Neural progenitor cell (in vitro differentiated cells): ENCODE measurements around the gene HOGA1. TPM values are rescaled to one million over a fixed set of nuclear protein-coding genes. Genes with fewer than 3 reads are reported as not detected.

Experiments used
- DNase-seq: peaks from one replicate; pipeline ENCODE4 v3.0.0-alpha.2; 2016; ENCODE audit warnings: low spot score
- H2AFZ ChIP-seq: fragments of 200-600 bp; sonication (generic); replicated peaks from 2 replicates; pipeline ENCODE4 v1.6.1; 2016; ENCODE audit warnings: antibody characterized with exemption
- H3F3A ChIP-seq: fragments of 200-600 bp; sonication (generic); 2 replicates; pipeline ENCODE4 v1.6.1; 2016; ENCODE audit warnings: antibody characterized with exemption, low read depth
- H3K27ac ChIP-seq: fragments of 200-600 bp; sonication (generic); 2 replicates; pipeline ENCODE4 v1.5.1; 2016; ENCODE audit warnings: mild to moderate bottlenecking
- H3K27me3 ChIP-seq: fragments of 200-600 bp; sonication (generic); 2 replicates; pipeline ENCODE4 v1.6.1; 2016; ENCODE audit warnings: mild to moderate bottlenecking, moderate library complexity
- H3K36me3 ChIP-seq: fragments of 200-600 bp; sonication (generic); 2 replicates; pipeline ENCODE4 v1.5.1; 2016
- H3K4me1 ChIP-seq: fragments of 200-600 bp; sonication (generic); 2 replicates; pipeline ENCODE4 v1.6.1; 2016; ENCODE audit warnings: mixed run types
- H3K4me2 ChIP-seq: fragments of 200-600 bp; sonication (generic); 2 replicates; pipeline ENCODE4 v1.6.1; 2016
- H3K4me3 ChIP-seq: fragments of 200-600 bp; sonication (generic); 2 replicates; pipeline ENCODE4 v1.5.1; 2016
- H3K79me2 ChIP-seq: fragments of 200-600 bp; sonication (generic); 2 replicates; pipeline ENCODE4 v1.6.1; 2016; ENCODE audit warnings: low read depth
- H3K9ac ChIP-seq: fragments of 200-600 bp; sonication (generic); 2 replicates; pipeline ENCODE4 v1.6.1; 2016
- H3K9me3 ChIP-seq: fragments of 200-600 bp; sonication (generic); 2 replicates; pipeline ENCODE4 v1.5.1; 2016; ENCODE audit warnings: low read depth
- H4K20me1 ChIP-seq: fragments of 200-600 bp; sonication (generic); 2 replicates; pipeline ENCODE4 v1.6.1; 2016; ENCODE audit warnings: low read depth
- H3K27ac Mint-ChIP-seq: 3 replicates; pipeline ENCODE4 v1.8.0; 2021; ENCODE audit warnings: mixed read lengths
- H3K27me3 Mint-ChIP-seq: 2 replicates; pipeline ENCODE4 v1.8.0; 2022; ENCODE audit warnings: low read depth, mild to moderate bottlenecking, inconsistent platforms, moderate library complexity, mixed read lengths; ENCODE audit not compliant: insufficient read depth
- H3K36me3 Mint-ChIP-seq: 3 replicates; pipeline ENCODE4 v1.8.0; 2021; ENCODE audit warnings: mixed read lengths
- H3K4me1 Mint-ChIP-seq: 3 replicates; pipeline ENCODE4 v1.8.0; 2021; ENCODE audit warnings: mixed read lengths
- H3K4me3 Mint-ChIP-seq: 3 replicates; pipeline ENCODE4 v1.8.0; 2021; ENCODE audit warnings: mild to moderate bottlenecking, moderate library complexity, mixed read lengths
- H3K9me3 Mint-ChIP-seq: 3 replicates; pipeline ENCODE4 v1.8.0; 2020; ENCODE audit warnings: mixed read lengths
- EZH2 ChIP-seq: fragments of 200-600 bp; sonication (generic); IDR thresholded peaks from 2 replicates; pipeline ENCODE4 v1.6.1; 2017; ENCODE audit warnings: antibody characterized with exemption, mild to moderate bottlenecking, moderate library complexity
- EZH2phosphoT487 ChIP-seq: fragments of 200-600 bp; sonication (generic); IDR thresholded peaks from 2 replicates; pipeline ENCODE4 v1.6.1; 2017; ENCODE audit warnings: antibody characterized with exemption
- total RNA-seq: library from RNA; depleted of rRNA; stranded (reverse); fragments of >200 nt; gene quantifications from 2 replicates; pipeline ENCODE4 v1.2.3, GENCODE V29; 2015; ENCODE audit warnings: low replicate concordance
- TF ChIP-seq, protein P1 (sequence below): fragments of 200-600 bp; sonication (generic); IDR thresholded peaks from 2 replicates; pipeline ENCODE4 v1.5.1; 2017; ENCODE audit warnings: antibody characterized with exemption, mild to moderate bottlenecking

HOGA1 gene
- total RNA-seq, 1 donor from 2014 or later = 0.17 TPM

DNA sequence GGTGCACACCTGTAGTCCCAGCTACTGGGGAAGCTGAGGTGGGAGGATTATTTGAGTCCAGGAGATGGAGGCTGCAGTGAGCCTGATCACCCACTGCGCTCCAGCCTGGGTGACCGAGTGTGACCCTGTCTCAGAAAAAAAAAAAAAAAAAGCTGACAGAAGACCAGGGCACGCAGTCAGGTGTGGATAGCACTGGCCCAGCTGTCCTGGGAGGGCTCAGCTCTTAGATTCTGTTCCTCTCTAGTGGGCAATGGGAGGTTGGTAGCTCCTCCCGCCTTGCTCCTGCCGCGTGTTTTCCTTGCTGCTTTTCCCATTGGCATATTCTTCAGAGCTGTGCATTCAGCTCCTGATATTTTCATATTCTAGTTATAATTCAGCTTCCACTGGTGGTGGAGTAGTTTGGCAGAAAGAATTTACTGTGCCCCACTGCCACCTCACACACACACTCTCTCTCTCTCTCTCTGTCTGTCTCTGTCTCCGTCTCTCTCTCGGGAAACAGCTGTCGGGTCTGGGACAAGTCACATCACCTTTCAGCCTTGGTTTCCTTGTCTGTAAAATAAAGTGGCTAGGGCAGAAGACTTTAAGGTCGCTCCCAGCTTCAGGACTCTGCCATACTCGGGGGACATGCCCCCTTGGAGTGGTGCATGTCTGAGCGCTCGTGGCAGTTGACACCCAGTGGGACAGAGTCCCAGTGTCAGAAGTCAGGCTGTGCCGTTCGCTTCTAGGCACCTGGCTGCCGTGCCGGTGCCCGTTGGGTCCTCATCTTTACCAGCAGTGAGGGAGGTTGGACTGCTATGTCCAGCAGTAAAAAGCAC, 37.5 kb upstream of the HOGA1 start:
- H3K4me3 Mint-ChIP-seq = no peak overlapping the region
- H3K27me3 Mint-ChIP-seq = peaks cover 7% of the 10 kb centered on the region
- Histone ChIP-seq H3K4me2 (no peak overlapping the region), H3K79me2 (no peaks in the 10 kb centered on the region), H3K27me3 (no peaks in the 10 kb centered on the region), H3K36me3 (no peaks in the 10 kb centered on the region), H3K9ac (no peak overlapping the region), H3F3A (peaks cover 36% of the 10 kb centered on the region), H3K9me3 (no peaks in the 10 kb centered on the region), H2AFZ (no peak overlapping the region), H4K20me1 (no peaks in the 10 kb centered on the region), H3K4me3 (no peak overlapping the region), H3K27ac (no peak overlapping the region), H3K4me1 (peaks cover 44% of the 10 kb centered on the region)
- H3K9me3 Mint-ChIP-seq = no peaks in the 10 kb centered on the region
- TF ChIP-seq, protein P1, sequence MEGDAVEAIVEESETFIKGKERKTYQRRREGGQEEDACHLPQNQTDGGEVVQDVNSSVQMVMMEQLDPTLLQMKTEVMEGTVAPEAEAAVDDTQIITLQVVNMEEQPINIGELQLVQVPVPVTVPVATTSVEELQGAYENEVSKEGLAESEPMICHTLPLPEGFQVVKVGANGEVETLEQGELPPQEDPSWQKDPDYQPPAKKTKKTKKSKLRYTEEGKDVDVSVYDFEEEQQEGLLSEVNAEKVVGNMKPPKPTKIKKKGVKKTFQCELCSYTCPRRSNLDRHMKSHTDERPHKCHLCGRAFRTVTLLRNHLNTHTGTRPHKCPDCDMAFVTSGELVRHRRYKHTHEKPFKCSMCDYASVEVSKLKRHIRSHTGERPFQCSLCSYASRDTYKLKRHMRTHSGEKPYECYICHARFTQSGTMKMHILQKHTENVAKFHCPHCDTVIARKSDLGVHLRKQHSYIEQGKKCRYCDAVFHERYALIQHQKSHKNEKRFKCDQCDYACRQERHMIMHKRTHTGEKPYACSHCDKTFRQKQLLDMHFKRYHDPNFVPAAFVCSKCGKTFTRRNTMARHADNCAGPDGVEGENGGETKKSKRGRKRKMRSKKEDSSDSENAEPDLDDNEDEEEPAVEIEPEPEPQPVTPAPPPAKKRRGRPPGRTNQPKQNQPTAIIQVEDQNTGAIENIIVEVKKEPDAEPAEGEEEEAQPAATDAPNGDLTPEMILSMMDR = no peak
- no peak for TF ChIP-seq EZH2phosphoT487
- no peak for TF ChIP-seq EZH2
- H3K36me3 Mint-ChIP-seq = no peaks in the 10 kb centered on the region
- DNase-seq = no peak
- peaks cover 75% of the 10 kb centered on the region for H3K4me1 Mint-ChIP-seq
- H3K27ac Mint-ChIP-seq = no peak overlapping the region

GRCh38 chr10:97547271-97547600, 37.0 kb upstream of the HOGA1 start:
- no peak overlapping the region for H3K27ac ChIP-seq
- no peak overlapping the region for H3K4me3 Mint-ChIP-seq
- no peak overlapping the region for H2AFZ ChIP-seq
- H3K4me3 ChIP-seq = no peak overlapping the region
- peaks cover 7% of the 10 kb centered on the region for H3K27me3 Mint-ChIP-seq
- H3K79me2 ChIP-seq = no peaks in the 10 kb centered on the region
- H3K27ac Mint-ChIP-seq = no peak overlapping the region
- no peaks in the 10 kb centered on the region for H3K36me3 Mint-ChIP-seq
- DNase-seq = no peak
- TF ChIP-seq EZH2phosphoT487 (no peak), EZH2 (no peak)
- TF ChIP-seq, protein P1 = no peak
- no peak overlapping the region for H3K4me2 ChIP-seq
- no peaks in the 10 kb centered on the region for H3K36me3 ChIP-seq
- no peak overlapping the region for H3K9ac ChIP-seq
- H3F3A ChIP-seq = peaks cover 30% of the 10 kb centered on the region
- H3K9me3 Mint-ChIP-seq = no peaks in the 10 kb centered on the region
- no peaks in the 10 kb centered on the region for H3K9me3 ChIP-seq
- peaks cover 70% of the 10 kb centered on the region for H3K4me1 Mint-ChIP-seq
- H3K4me1 ChIP-seq = peaks cover 41% of the 10 kb centered on the region
- H3K27me3 ChIP-seq = no peaks in the 10 kb centered on the region
- H4K20me1 ChIP-seq = no peaks in the 10 kb centered on the region

GRCh38 chr10:97547962-97548361, 36.2 kb upstream of the HOGA1 start:
- TF ChIP-seq EZH2 (no peak), EZH2phosphoT487 (no peak)
- TF ChIP-seq, protein P1 = no peak
- Histone ChIP-seq H3K36me3 (no peaks in the 10 kb centered on the region), H3K27ac (no peak overlapping the region), H3K9me3 (no peaks in the 10 kb centered on the region), H3F3A (peaks cover 24% of the 10 kb centered on the region), H3K27me3 (no peaks in the 10 kb centered on the region), H3K4me3 (no peak overlapping the region), H3K4me1 (peaks cover 34% of the 10 kb centered on the region), H2AFZ (no peak overlapping the region), H3K79me2 (no peaks in the 10 kb centered on the region), H3K4me2 (no peak overlapping the region), H3K9ac (no peak overlapping the region), H4K20me1 (no peaks in the 10 kb centered on the region)
- Mint-ChIP-seq H3K4me1 (peaks cover 62% of the 10 kb centered on the region), H3K36me3 (no peaks in the 10 kb centered on the region), H3K9me3 (no peaks in the 10 kb centered on the region), H3K4me3 (no peak overlapping the region), H3K27me3 (peaks cover 7% of the 10 kb centered on the region), H3K27ac (peak overlapping the region; percentile 66)
- no peak for DNase-seq
